Measurements from ENCODE around the gene VIL1. TPM values are rescaled to one million over a fixed set of nuclear protein-coding genes. Genes with fewer than 3 reads are reported as not detected.

The VIL1 gene
- total and polyA plus RNA-seq, 2 of the 8 experiments (the other 6 are each of a cell fraction or from before 2014, with no cell fraction given): 6.2 to 7.0 TPM

- TF ChIP-seq GTF2F1 (IDR thresholded peaks at IDR 0.05; ENCODE audit: borderline replicate concordance, low read depth, low read length) (no peak), CBX8 (IDR thresholded peaks at IDR 0.05; ENCODE audit: borderline replicate concordance, low read depth, low read length) (no peak), TAF7 (optimal IDR thresholded peaks at IDR 0.05; ENCODE audit: borderline replicate concordance, low read depth, low read length) (no peak)
- TF ChIP-seq, protein P1, sequence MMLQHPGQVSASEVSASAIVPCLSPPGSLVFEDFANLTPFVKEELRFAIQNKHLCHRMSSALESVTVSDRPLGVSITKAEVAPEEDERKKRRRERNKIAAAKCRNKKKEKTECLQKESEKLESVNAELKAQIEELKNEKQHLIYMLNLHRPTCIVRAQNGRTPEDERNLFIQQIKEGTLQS (IDR thresholded peaks at IDR 0.05; ENCODE audit: insufficient read depth, low read depth, low read length): no peak
These were observed 11.2 kb downstream of the VIL1 start (continued) for GRCh38 chr2:218429911-218430692.
